ENCODE results near the gene NPAS2. TPM values are rescaled to one million over a fixed set of nuclear protein-coding genes. Genes with fewer than 3 reads are reported as not detected.

The NPAS2 gene
- total and polyA plus RNA-seq, 2 of the 8 experiments (the other 6 are each of a cell fraction or from before 2014, with no cell fraction given): 1.8 to 1.9 TPM

DNA sequence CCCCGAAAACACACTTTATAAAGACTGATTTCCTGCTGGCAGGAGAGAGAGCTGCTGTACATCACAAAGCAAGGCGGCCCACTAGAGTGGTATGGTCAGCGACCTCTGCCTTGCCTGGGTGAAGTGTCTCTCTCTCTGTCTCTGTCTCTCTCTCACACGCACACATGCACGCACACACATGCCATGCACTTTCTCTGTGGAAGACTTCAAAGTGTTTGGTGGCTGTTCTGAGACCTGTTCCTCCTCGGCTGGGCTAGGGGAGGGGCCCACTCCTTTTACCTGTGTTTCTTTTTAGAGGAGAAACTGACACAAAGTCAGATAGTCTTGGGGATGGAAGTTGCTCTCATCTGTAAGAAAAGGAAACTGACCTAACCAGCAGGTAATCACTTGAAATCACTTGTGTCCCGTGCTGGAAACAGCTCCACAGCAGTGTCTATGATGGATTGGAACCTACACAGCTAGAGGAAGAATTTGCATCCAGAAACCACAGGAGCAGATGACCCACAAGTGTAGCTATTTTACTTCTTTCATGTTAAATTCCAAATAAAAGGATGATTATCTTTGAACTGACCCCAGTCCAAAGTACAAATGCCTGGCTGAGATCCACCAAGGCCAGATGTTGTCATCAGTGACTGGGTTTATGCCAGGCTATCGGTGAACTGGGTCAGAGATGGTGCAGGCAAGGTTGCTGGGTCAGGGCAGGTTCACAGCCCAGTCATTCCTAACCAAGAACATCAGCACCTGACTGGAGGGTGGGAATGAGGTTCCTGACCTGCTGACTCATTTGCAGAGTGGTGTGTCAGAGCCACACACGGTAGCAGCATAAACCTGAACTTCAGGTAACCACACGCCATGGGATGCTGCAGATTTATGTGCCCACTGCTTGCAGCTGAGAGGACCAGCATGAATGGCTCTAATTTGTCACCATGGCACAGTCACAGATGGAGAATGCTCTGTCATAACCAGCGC lies 63.0 kb downstream of the NPAS2 start:
- Histone ChIP-seq H3K27ac (ENCODE audit: low read depth, low read length) (no peak overlapping the region; the same call in 1 of the 2 replicates), H3K79me2 (ENCODE audit: control insufficient read depth in 1 of 2, insufficient read depth in 2 of 2, low read length in 2 of 2) (no peaks in the 10 kb centered on the region), H3K79me1 (ENCODE audit: low read depth, low read length) (no peaks in the 10 kb centered on the region), H3K23me2 (ENCODE audit: low read depth, low read length) (no peaks in the 10 kb centered on the region), H2BK12ac (ENCODE audit: low read depth, low read length) (peak overlapping the region; percentile 5; the same call in 1 of the 2 replicates), H3K4me3 (ENCODE audit: extremely low read depth in 1 of 4, insufficient read depth in 2 of 4, low read depth in 3 of 4, low read length in 4 of 4) (no peak overlapping the region), H3K9ac (replicated peaks in 1 of 4; ENCODE audit: extremely low read depth in 1 of 4, low read depth in 3 of 4, low read length in 3 of 4) (no peak overlapping the region), H4K91ac (replicated peaks; ENCODE audit: insufficient read length, low read length) (no peak overlapping the region), H3K36me3 (ENCODE audit: control insufficient read depth in 2 of 4, insufficient read depth in 4 of 4, low read length in 3 of 4) (no peaks in the 10 kb centered on the region), H3K4me2 (ENCODE audit: insufficient read depth in 1 of 2, low read depth in 2 of 2, low read length in 2 of 2) (no peak overlapping the region), H3K56ac (replicated peaks; ENCODE audit: insufficient read length, low read depth, low read length) (no peak overlapping the region), H2AK5ac (ENCODE audit: low read depth, low read length) (0 out of 2 replicates have a peak overlapping the region, but pooled peaks have one; percentile 43), H3K27me3 (replicated peaks in 1 of 4; ENCODE audit: control insufficient read depth in 3 of 4, extremely low read depth in 1 of 4, insufficient read depth in 3 of 4, low read length in 3 of 4) (no peaks in the 10 kb centered on the region; a peak in 1 of 7 replicates), H3K18ac (ENCODE audit: extremely low read depth, low read length) (no peak overlapping the region), H4K5ac (ENCODE audit: insufficient read length, low read depth, low read length) (no peak overlapping the region), H3K23ac (ENCODE audit: insufficient read length) (no peak overlapping the region), H3K9me3 (ENCODE audit: insufficient read depth in 2 of 2, low read depth in 1 of 2, low read length in 1 of 2) (no peaks in the 10 kb centered on the region), H3K4ac (replicated peaks; ENCODE audit: insufficient read length, low read depth, low read length) (no peak overlapping the region), H2AFZ (ENCODE audit: low read length) (no peak overlapping the region), H2BK20ac (ENCODE audit: low read length) (peak overlapping the region; percentile 80; the same call in 1 of the 2 replicates), H2BK15ac (ENCODE audit: low read length) (no peak overlapping the region), H4K8ac (ENCODE audit: extremely low read depth, insufficient read depth, low read length) (no peak overlapping the region), H2BK120ac (replicated peaks; ENCODE audit: low read depth, low read length) (no peak overlapping the region), H2BK5ac (ENCODE audit: low read depth, low read length) (no peak overlapping the region), H4K20me1 (replicated peaks in 1 of 2; ENCODE audit: control insufficient read depth in 1 of 2, insufficient read depth in 2 of 2, low read length in 2 of 2) (no peaks in the 10 kb centered on the region), H3K14ac (ENCODE audit: insufficient read length) (no peak overlapping the region), H3K4me1 (replicated peaks in 1 of 4; ENCODE audit: control insufficient read depth in 3 of 4, insufficient read depth in 4 of 4, low read length in 3 of 4) (peaks cover 1 to 18% (median 12%) of the 10 kb centered on the region in 4 experiments; a peak in 6 of 7 replicates)
- TF ChIP-seq SP4 (IDR thresholded peaks at IDR 0.05; ENCODE audit: low read length): no peak
- TF ChIP-seq EGR1 (IDR thresholded peaks at IDR 0.05; ENCODE audit: borderline replicate concordance, low read depth, low read length): no peak
- TF ChIP-seq RAD21 (IDR thresholded peaks at IDR 0.05 in 1 of 2, conservative IDR thresholded peaks at IDR 0.05 in 1 of 2; ENCODE audit: low read depth in 2 of 2, low read length in 2 of 2): no peak
- no peak for TF ChIP-seq ZNF274 (IDR thresholded peaks at IDR 0.05; ENCODE audit: borderline replicate concordance, extremely low read depth, low read length)
- TF ChIP-seq SUZ12 (IDR thresholded peaks at IDR 0.05; ENCODE audit: low read length): no peak
- no peak for TF ChIP-seq SAP30 (IDR thresholded peaks at IDR 0.05; ENCODE audit: insufficient read depth, insufficient replicate concordance, low read length)
- no peak for TF ChIP-seq NANOG (IDR thresholded peaks at IDR 0.05; ENCODE audit: insufficient read depth, low read depth, low read length, poor library complexity, severe bottlenecking)
- TF ChIP-seq, protein P1, sequence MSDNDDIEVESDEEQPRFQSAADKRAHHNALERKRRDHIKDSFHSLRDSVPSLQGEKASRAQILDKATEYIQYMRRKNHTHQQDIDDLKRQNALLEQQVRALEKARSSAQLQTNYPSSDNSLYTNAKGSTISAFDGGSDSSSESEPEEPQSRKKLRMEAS (IDR thresholded peaks at IDR 0.05): no peak
- no peak for TF ChIP-seq SIRT6 (IDR thresholded peaks at IDR 0.05; ENCODE audit: low read length)
- no peak for TF ChIP-seq TAF1 (IDR thresholded peaks at IDR 0.05; ENCODE audit: low read depth, low read length)
- TF ChIP-seq YY1 (IDR thresholded peaks at IDR 0.05; ENCODE audit: low read depth, low read length): no peak
- ChIA-PET POLR2A (ENCODE audit: partially characterized antibody) (no interaction called here), CTCF (ENCODE audit: partially characterized antibody) (interaction anchor here (0.7 to 2.4 kb wide), 5 partner anchors 10 to 102 kb away, joined by 3 to 7 read pairs (median 3); no protein-coding TSS in a partner anchor)
- no peak for DNase-seq (ENCODE audit: low read depth in 1 of 2, low spot score in 2 of 2)
- 86% methylated on average over 11 of the region's 11 CpGs; no CpG with 5 or more reads in 1 of the 2 experiments for WGBS, 2 experiments (ENCODE audit: extremely low coverage in 1 of 2, insufficient coverage in 1 of 2, insufficient read length in 1 of 2, insufficient replicate concordance in 2 of 2, low coverage in 1 of 2, low lambda C conversion rate in 2 of 2, missing lambda C conversion rate in 1 of 2)
- no peak for FAIRE-seq

Measured in H1 (cell line).